DND-41 (cell line): ENCODE measurements around the gene RGS8.

Experiments
- ATAC-seq: fragments of 200-7000 bp; cut with Tn5 transposase; 3 replicates; pipeline ENCODE4 v1.9.1; 2021; ENCODE audit warnings: low read depth; ENCODE audit not compliant: insufficient read depth
- DNase-seq: peaks from one replicate; pipeline ENCODE4 v3.0.0-alpha.2; 2020
- H2AFZ ChIP-seq: 2 replicates; pipeline ENCODE4 v1.6.0; 2012; ENCODE audit warnings: low read depth, low read length
- H3K27ac ChIP-seq: 2 replicates; pipeline ENCODE4 v1.5.1; 2012; ENCODE audit warnings: low read length, inconsistent platforms
- H3K27me3 ChIP-seq: fragments of 200-600 bp; sonication (generic); 2 replicates; pipeline ENCODE4 v1.6.0; 2012; ENCODE audit warnings: low read length, mild to moderate bottlenecking, inconsistent platforms; ENCODE audit not compliant: insufficient read depth, poor library complexity
- H3K36me3 ChIP-seq: 2 replicates; pipeline ENCODE4 v1.5.1; 2012; ENCODE audit warnings: low read length, inconsistent platforms; ENCODE audit not compliant: insufficient read depth
- H3K4me1 ChIP-seq: 2 replicates; pipeline ENCODE4 v1.5.1; 2012; ENCODE audit warnings: mild to moderate bottlenecking, low read length; ENCODE audit not compliant: insufficient read depth
- H3K4me2 ChIP-seq: 2 replicates; pipeline ENCODE4 v1.6.0; 2012; ENCODE audit warnings: mild to moderate bottlenecking, moderate library complexity, low read length, inconsistent platforms; ENCODE audit not compliant: insufficient read depth
- H3K4me3 ChIP-seq, 2 experiments: fragments of 200-600 bp in 1 of 2; shearing (Covaris generic) in 1 of 2; 2 replicates each; pipeline ENCODE4 v1.5.1; 2012 to 2016; ENCODE audit warnings: inconsistent platforms in 2 of 2, low read length in 2 of 2, mild to moderate bottlenecking in 2 of 2, low read depth in 1 of 2, moderate library complexity in 1 of 2
- H3K79me2 ChIP-seq: 2 replicates; pipeline ENCODE4 v1.6.0; 2012; ENCODE audit warnings: low read length, inconsistent platforms; ENCODE audit not compliant: insufficient read depth
- H3K9ac ChIP-seq: 2 replicates; pipeline ENCODE4 v1.6.0; 2012; ENCODE audit warnings: low read depth, mild to moderate bottlenecking, inconsistent platforms, low read length, moderate library complexity
- H3K9me3 ChIP-seq: 2 replicates; pipeline ENCODE4 v1.5.1; 2012; ENCODE audit warnings: low read length, moderate library complexity, mild to moderate bottlenecking, inconsistent platforms; ENCODE audit not compliant: insufficient read depth, severe bottlenecking
- H4K20me1 ChIP-seq: 2 replicates; pipeline ENCODE4 v1.6.0; 2012; ENCODE audit warnings: low read length; ENCODE audit not compliant: insufficient read depth
- CTCF ChIP-seq: IDR thresholded peaks from 2 replicates; pipeline ENCODE4 v1.5.1; 2012; ENCODE audit warnings: borderline replicate concordance, low read length, moderate library complexity, mild to moderate bottlenecking; ENCODE audit not compliant: poor library complexity, severe bottlenecking; ENCODE audit errors: extremely low read depth
- EZH2 ChIP-seq: IDR thresholded peaks from 3 replicates; pipeline ENCODE4 v1.6.1; 2012; ENCODE audit warnings: borderline replicate concordance, low read depth, mild to moderate bottlenecking, moderate library complexity, low read length, inconsistent platforms; ENCODE audit not compliant: severe bottlenecking

RGS8 gene

DNA sequence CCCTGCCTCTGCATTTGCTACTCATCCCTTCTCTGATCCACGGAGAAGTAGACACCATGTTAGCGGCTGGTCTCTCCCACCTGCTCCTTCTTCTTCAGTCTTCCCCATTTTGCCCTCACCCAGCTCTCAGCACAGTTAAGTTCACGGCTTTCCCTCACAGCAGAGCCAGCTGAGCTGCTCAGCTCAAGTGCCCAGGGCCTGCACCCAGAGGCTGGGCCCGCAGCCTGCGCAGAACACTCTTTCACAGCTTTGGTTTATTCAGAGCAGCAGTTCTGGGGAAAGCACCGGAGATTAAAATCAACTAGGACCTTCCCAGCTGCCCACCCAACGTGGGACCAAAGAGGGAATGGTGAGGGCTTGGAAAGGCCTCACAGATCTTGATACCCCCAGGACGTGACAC, 41.9 kb downstream of the RGS8 start:
- DNase-seq (no peak), ATAC-seq (no peak)
- Histone ChIP-seq H3K27me3 (no peaks in the 10 kb centered on the region), H3K4me3 (no peak overlapping the region), H3K27ac (no peak overlapping the region), H2AFZ (no peak overlapping the region), H3K9me3 (no peaks in the 10 kb centered on the region), H3K36me3 (no peaks in the 10 kb centered on the region), H3K4me2 (no peak overlapping the region), H3K79me2 (no peaks in the 10 kb centered on the region), H4K20me1 (no peaks in the 10 kb centered on the region), H3K9ac (no peak overlapping the region), H3K4me1 (no peaks in the 10 kb centered on the region)
- no peak for TF ChIP-seq EZH2
- no peak for TF ChIP-seq CTCF

DNA sequence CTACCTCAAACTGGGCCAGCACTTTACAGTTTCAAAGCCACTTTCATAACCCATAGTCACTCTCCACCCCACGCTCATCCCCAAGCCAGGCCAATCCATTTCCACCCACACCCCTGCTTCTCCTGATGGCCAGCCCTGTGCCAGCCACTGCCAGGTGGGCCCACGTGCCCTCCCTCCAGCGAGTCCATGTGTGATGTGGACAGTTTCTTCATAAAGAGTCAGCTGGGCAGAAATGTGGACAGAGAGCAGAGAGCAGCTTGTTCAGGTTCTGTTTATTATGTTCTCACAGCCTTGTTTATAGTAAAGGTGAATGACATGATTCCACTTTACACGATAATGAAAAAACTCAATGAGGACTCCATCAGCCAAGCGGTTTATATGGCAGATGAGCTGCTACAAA, 42.8 kb downstream of the RGS8 start:
- TF ChIP-seq EZH2 (no peak), CTCF (no peak)
- H3K4me1 ChIP-seq = no peaks in the 10 kb centered on the region
- no peak overlapping the region for H3K4me3 ChIP-seq
- no peaks in the 10 kb centered on the region for H3K9me3 ChIP-seq
- no peak overlapping the region for H2AFZ ChIP-seq
- ATAC-seq (no peak), DNase-seq (no peak)
- no peaks in the 10 kb centered on the region for H3K36me3 ChIP-seq
- no peak overlapping the region for H3K27ac ChIP-seq
- no peaks in the 10 kb centered on the region for H3K27me3 ChIP-seq
- no peaks in the 10 kb centered on the region for H4K20me1 ChIP-seq
- no peak overlapping the region for H3K4me2 ChIP-seq
- no peak overlapping the region for H3K9ac ChIP-seq
- H3K79me2 ChIP-seq = no peaks in the 10 kb centered on the region

GRCh38 chr1:182639330-182639729, 45.1 kb downstream of the RGS8 start:
- TF ChIP-seq CTCF = no peak
- TF ChIP-seq EZH2 = no peak
- H3K27ac ChIP-seq = no peak overlapping the region
- no peak overlapping the region for H3K4me3 ChIP-seq
- H2AFZ ChIP-seq = no peak overlapping the region
- H3K9ac ChIP-seq = no peak overlapping the region
- H3K4me2 ChIP-seq = no peak overlapping the region
- ATAC-seq (no peak), DNase-seq (no peak)
- H3K36me3 ChIP-seq = no peaks in the 10 kb centered on the region
- H4K20me1 ChIP-seq = 0 out of 2 replicates have a peak, but pooled peaks cover 2% of the 10 kb centered on the region
- H3K79me2 ChIP-seq = no peaks in the 10 kb centered on the region
- no peaks in the 10 kb centered on the region for H3K9me3 ChIP-seq
- H3K4me1 ChIP-seq = no peaks in the 10 kb centered on the region
- H3K27me3 ChIP-seq = no peaks in the 10 kb centered on the region

GRCh38 chr1:182637769-182638168, 46.6 kb downstream of the RGS8 start:
- H3K79me2 ChIP-seq = no peaks in the 10 kb centered on the region
- H3K4me2 ChIP-seq = no peak overlapping the region
- DNase-seq (no peak), ATAC-seq (no peak)
- no peak overlapping the region for H3K27ac ChIP-seq
- no peaks in the 10 kb centered on the region for H3K36me3 ChIP-seq
- H3K27me3 ChIP-seq = no peaks in the 10 kb centered on the region
- no peak overlapping the region for H2AFZ ChIP-seq
- no peak overlapping the region for H3K9ac ChIP-seq
- no peaks in the 10 kb centered on the region for H3K4me1 ChIP-seq
- no peak overlapping the region for H3K4me3 ChIP-seq
- TF ChIP-seq EZH2 (no peak), CTCF (no peak)
- H3K9me3 ChIP-seq = no peaks in the 10 kb centered on the region
- 0 out of 2 replicates have a peak, but pooled peaks cover 3% of the 10 kb centered on the region for H4K20me1 ChIP-seq
